ENCODE measurements around the gene PLGRKT. TPM values are rescaled to one million over a fixed set of nuclear protein-coding genes. Genes with fewer than 3 reads are reported as not detected.

Gene PLGRKT
- total RNA-seq, 1 experiment from 2014 or later: 15.1 TPM

- Mint-ChIP-seq H3K27ac (ENCODE audit: unreplicated experiment) (no peak overlapping the region), H3K36me3 (ENCODE audit: insufficient read depth, unreplicated experiment) (no peaks in the 10 kb centered on the region), H3K9me3 (ENCODE audit: low read depth, unreplicated experiment) (no peaks in the 10 kb centered on the region), H3K4me3 (ENCODE audit: low read depth, unreplicated experiment) (no peak overlapping the region), H3K27me3 (ENCODE audit: unreplicated experiment) (no peaks in the 10 kb centered on the region), H3K4me1 (ENCODE audit: low read depth, unreplicated experiment) (no peaks in the 10 kb centered on the region)
- CTCF ChIA-PET: no interaction called here
- intact Hi-C loops (cut with micrococcal nuclease; ENCODE audit: unreplicated experiment): no loop called here
- no peak for TF ChIP-seq CTCF (IDR thresholded peaks at IDR 0.05; ENCODE audit: unreplicated experiment)
- no peak for DNase-seq
- BruUV-seq (replicated peaks): no TSS peak
These were observed 6.8 kb downstream of the PLGRKT start for GRCh38 chr9:5430912-5431311.

GRCh38 chr9:5429873-5430564, 7.7 kb downstream of the PLGRKT start:
- intact Hi-C loops (cut with micrococcal nuclease; ENCODE audit: unreplicated experiment): loop anchor here (10.0 kb wide), 1 partner anchor 165 kb away; no protein-coding TSS in a partner anchor

GRCh38 chr9:5428794-5429528, 8.8 kb downstream of the PLGRKT start:
- no TSS peak for BruUV-seq (replicated peaks)
- H3K27ac Mint-ChIP-seq (ENCODE audit: unreplicated experiment): no peak overlapping the region

More at GRCh38 chr9:5429873-5430564, 7.7 kb downstream of the PLGRKT start:
- H3K9me3 Mint-ChIP-seq (ENCODE audit: low read depth, unreplicated experiment): no peaks in the 10 kb centered on the region
- H3K27me3 Mint-ChIP-seq (ENCODE audit: unreplicated experiment): no peaks in the 10 kb centered on the region
- no peak overlapping the region for H3K27ac Mint-ChIP-seq (ENCODE audit: unreplicated experiment)
- H3K36me3 Mint-ChIP-seq (ENCODE audit: insufficient read depth, unreplicated experiment): no peaks in the 10 kb centered on the region
- CTCF ChIA-PET: no interaction called here
- no peak for TF ChIP-seq CTCF (IDR thresholded peaks at IDR 0.05; ENCODE audit: unreplicated experiment)
- H3K4me3 Mint-ChIP-seq (ENCODE audit: low read depth, unreplicated experiment): no peak overlapping the region
- no peak for DNase-seq
- no TSS peak for BruUV-seq (replicated peaks)
- H3K4me1 Mint-ChIP-seq (ENCODE audit: low read depth, unreplicated experiment): no peaks in the 10 kb centered on the region

DNA sequence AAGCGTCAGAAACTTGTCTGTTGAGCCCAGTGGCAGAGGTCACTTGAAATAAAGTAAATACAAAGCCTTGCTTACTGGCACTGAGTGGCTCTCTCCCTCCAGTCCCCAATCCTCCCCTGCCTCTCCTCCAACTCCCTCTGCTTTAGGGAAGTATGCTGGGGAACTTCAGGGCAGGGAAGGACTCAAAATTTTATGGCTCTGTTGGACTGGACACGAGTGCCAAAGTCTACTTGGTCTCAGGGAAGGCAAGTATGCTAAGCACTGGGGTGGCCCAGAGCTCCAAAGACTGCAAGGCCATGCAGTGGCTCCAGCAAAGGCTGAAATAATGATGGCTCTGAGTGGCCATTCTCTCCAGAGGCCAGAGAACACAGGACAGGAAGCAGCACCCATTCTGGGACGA, 9.6 kb downstream of the PLGRKT start:
- H3K27ac Mint-ChIP-seq (ENCODE audit: unreplicated experiment): no peak overlapping the region
- CTCF ChIA-PET: no interaction called here
- no peak for DNase-seq
- no peaks in the 10 kb centered on the region for H3K36me3 Mint-ChIP-seq (ENCODE audit: insufficient read depth, unreplicated experiment)
- no TSS peak for BruUV-seq (replicated peaks)
- H3K4me1 Mint-ChIP-seq (ENCODE audit: low read depth, unreplicated experiment): no peaks in the 10 kb centered on the region
- H3K9me3 Mint-ChIP-seq (ENCODE audit: low read depth, unreplicated experiment): no peaks in the 10 kb centered on the region
- no peak for TF ChIP-seq CTCF (IDR thresholded peaks at IDR 0.05; ENCODE audit: unreplicated experiment)
- H3K4me3 Mint-ChIP-seq (ENCODE audit: low read depth, unreplicated experiment): no peak overlapping the region
- intact Hi-C loops (cut with micrococcal nuclease; ENCODE audit: unreplicated experiment): loop anchor here (10.0 kb wide), 1 partner anchor 163 kb away; no protein-coding TSS in a partner anchor
- H3K27me3 Mint-ChIP-seq (ENCODE audit: unreplicated experiment): no peaks in the 10 kb centered on the region

More at GRCh38 chr9:5428794-5429528, 8.8 kb downstream of the PLGRKT start:
- Mint-ChIP-seq H3K27me3 (ENCODE audit: unreplicated experiment) (no peaks in the 10 kb centered on the region), H3K9me3 (ENCODE audit: low read depth, unreplicated experiment) (no peaks in the 10 kb centered on the region), H3K36me3 (ENCODE audit: insufficient read depth, unreplicated experiment) (no peaks in the 10 kb centered on the region), H3K4me1 (ENCODE audit: low read depth, unreplicated experiment) (no peaks in the 10 kb centered on the region), H3K4me3 (ENCODE audit: low read depth, unreplicated experiment) (no peak overlapping the region)
- TF ChIP-seq CTCF (IDR thresholded peaks at IDR 0.05; ENCODE audit: unreplicated experiment): no peak
- intact Hi-C loops (cut with micrococcal nuclease; ENCODE audit: unreplicated experiment): loop anchor here (10.0 kb wide), 1 partner anchor 164 kb away; no protein-coding TSS in a partner anchor
- CTCF ChIA-PET: no interaction called here
- no peak for DNase-seq
